Measurements from ENCODE around the gene SFSWAP. TPM values are rescaled to one million over a fixed set of nuclear protein-coding genes. Genes with fewer than 3 reads are reported as not detected.

The SFSWAP gene
- total RNA-seq, 1 donor from 2014 or later, result 24.3 TPM

GRCh38 chr12:131830335-131830913, 119.5 kb downstream of the SFSWAP start:
- TF ChIP-seq CTCF (conservative IDR thresholded peaks at IDR 0.05; ENCODE audit: low read depth, low read length), result peak; percentile 51
- peak overlapping the region; percentile 53 for H3K4me3 ChIP-seq (ENCODE audit: low read depth, low read length)
- DNase-seq (ENCODE audit: low read depth), result no peak

- TF ChIP-seq CTCF (conservative IDR thresholded peaks at IDR 0.05; ENCODE audit: low read depth, low read length), result no peak
- DNase-seq (ENCODE audit: low read depth), result no peak
- peak overlapping the region; percentile 53 for H3K4me3 ChIP-seq (ENCODE audit: low read depth, low read length)
These were observed 120.2 kb downstream of the SFSWAP start for GRCh38 chr12:131830914-131831571.

GRCh38 chr12:131831635-131832041, 120.7 kb downstream of the SFSWAP start:
- peak overlapping the region; percentile 53 for H3K4me3 ChIP-seq (ENCODE audit: low read depth, low read length)
- no peak for TF ChIP-seq CTCF (conservative IDR thresholded peaks at IDR 0.05; ENCODE audit: low read depth, low read length)
- DNase-seq (ENCODE audit: low read depth), result no peak

GRCh38 chr12:131832321-131833231, 121.7 kb downstream of the SFSWAP start:
- no peak for TF ChIP-seq CTCF (conservative IDR thresholded peaks at IDR 0.05; ENCODE audit: low read depth, low read length)
- no peak for DNase-seq (ENCODE audit: low read depth)
- peak overlapping the region; percentile 33 for H3K4me3 ChIP-seq (ENCODE audit: low read depth, low read length)

GRCh38 chr12:131833288-131833895, 122.5 kb downstream of the SFSWAP start:
- H3K4me3 ChIP-seq (ENCODE audit: low read depth, low read length), result no peak overlapping the region
- TF ChIP-seq CTCF (conservative IDR thresholded peaks at IDR 0.05; ENCODE audit: low read depth, low read length), result no peak
- no peak for DNase-seq (ENCODE audit: low read depth)

GRCh38 chr12:131833896-131834641, 123.2 kb downstream of the SFSWAP start:
- peak; percentile 53 for TF ChIP-seq CTCF (conservative IDR thresholded peaks at IDR 0.05; ENCODE audit: low read depth, low read length)
- DNase-seq (ENCODE audit: low read depth), result no peak
- no peak overlapping the region for H3K4me3 ChIP-seq (ENCODE audit: low read depth, low read length)

Data from epithelial cell of proximal tubule (primary cell).